Motor neuron (in vitro differentiated cells): Measurements from ENCODE around the gene TUBA3D. TPM values are rescaled to one million over a fixed set of nuclear protein-coding genes. Genes with fewer than 3 reads are reported as not detected.
"Not testable (repeated sequence)": the region's sequence is repeated elsewhere in the genome, so short reads cannot be mapped to it uniquely, and the experiment has no call there.

Experiments used
- ATAC-seq, 8 experiments: fragments of 200-7000 bp; cut with Tn5 transposase; replicated peaks in 6 of 8; 2 replicates each; pipeline ENCODE4 v1.8.0; 2021; ENCODE audit warnings: mild to moderate bottlenecking in 8 of 8, moderate library complexity in 8 of 8
- H3K27ac ChIP-seq, 2 donors: fragments of 250-450 bp; sonication (Bioruptor Pico); 2 replicates each; pipeline ENCODE4 v1.9.0; 2021; ENCODE audit warnings: antibody characterized with exemption in 2 of 2, mild to moderate bottlenecking in 2 of 2, moderate library complexity in 1 of 2
- H3K4me1 ChIP-seq, 2 donors: fragments of 250-450 bp; sonication (Bioruptor Pico); replicated peaks in 1 of 2; 2 replicates each; pipeline ENCODE4 v1.6.1; 2021; ENCODE audit warnings: antibody characterized with exemption in 2 of 2, mild to moderate bottlenecking in 2 of 2, moderate library complexity in 1 of 2
- H3K4me3 ChIP-seq, 5 donors: fragments of 250-450 bp; sonication (Bioruptor Pico); 2 replicates each; pipeline ENCODE4 v1.9.0; 2021; ENCODE audit warnings: antibody characterized with exemption in 5 of 5, mild to moderate bottlenecking in 5 of 5, moderate library complexity in 4 of 5
- WGBS, 10 experiments: fragments of 450-650 bp; shearing (Covaris generic); methylation state at CpG; one replicate each; pipeline ENCODE4 v1.0.0; 2022; 5-methylcytosine and 5-hydroxymethylcytosine counted together
- in situ Hi-C, 9 experiments: fragments of 400-800 bp; cut with MboI; loops; one replicate each; pipeline ENCODE4 v1.15.0; 2021; ENCODE audit warnings: low sequenced_read_pairs in 9 of 9, low pct_unique_long_range_greater_than_20kb in 2 of 9; ENCODE audit not compliant: unreplicated experiment in 9 of 9
- total RNA-seq, 8 experiments: library from RNA; unstranded; fragments of 300-600 nt; gene quantifications; 2 replicates each; pipeline versions ENCODE4 v1.2.3 to v1.2.4, GENCODE V29; 2022

The TUBA3D gene
- total RNA-seq, 8 experiments from 2014 or later: 0.23 to 1.4 (median 0.44) TPM; not detected in 2

DNA sequence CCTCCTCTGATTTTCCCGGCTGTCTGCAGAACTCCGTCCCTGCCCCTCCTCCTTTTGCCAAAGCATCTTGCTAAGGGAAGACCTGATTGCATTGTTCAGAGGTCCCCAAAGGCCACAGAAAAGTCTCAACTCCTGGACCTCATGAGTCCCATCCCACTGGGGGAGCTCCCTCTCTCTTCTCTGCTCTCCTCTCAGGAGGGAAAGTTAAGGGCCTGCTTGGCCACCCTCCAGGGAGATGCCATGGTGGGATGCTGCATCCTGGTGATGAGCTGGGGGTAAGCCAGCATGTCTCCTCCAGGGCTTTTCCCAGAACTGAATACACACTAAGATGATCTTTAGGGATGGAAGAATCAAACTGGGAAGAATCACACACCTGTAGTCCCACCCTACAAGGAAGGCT, 2.7 kb upstream of the TUBA3D start:
- H3K27ac ChIP-seq, H3K4me3 ChIP-seq, H3K4me1 ChIP-seq, ATAC-seq, in situ Hi-C loops: not testable (repeated sequence)
- WGBS, 10 experiments: no CpG with 5 or more reads among the region's 2 CpGs

DNA sequence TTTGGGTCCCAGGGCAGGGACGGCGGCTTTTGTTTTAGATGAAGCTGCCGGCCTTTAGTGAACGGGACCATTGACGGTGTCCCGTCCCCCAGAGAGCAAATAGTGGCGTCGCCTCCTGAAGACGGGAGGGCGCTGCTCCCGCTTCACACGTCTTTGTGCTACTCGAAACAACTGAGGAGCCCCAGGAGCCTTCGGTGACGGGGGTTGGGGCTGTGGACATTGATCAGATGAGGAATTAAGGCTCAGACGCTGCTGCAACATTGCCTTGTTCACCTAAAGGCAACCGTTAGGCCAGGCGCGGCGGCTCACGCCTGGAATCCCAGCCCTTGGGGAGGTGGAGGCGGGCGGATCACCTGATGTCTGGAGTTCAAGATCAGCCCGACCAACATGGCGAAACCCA, 444 bp downstream of the TUBA3D start:
- not testable (repeated sequence) for ATAC-seq

DNA sequence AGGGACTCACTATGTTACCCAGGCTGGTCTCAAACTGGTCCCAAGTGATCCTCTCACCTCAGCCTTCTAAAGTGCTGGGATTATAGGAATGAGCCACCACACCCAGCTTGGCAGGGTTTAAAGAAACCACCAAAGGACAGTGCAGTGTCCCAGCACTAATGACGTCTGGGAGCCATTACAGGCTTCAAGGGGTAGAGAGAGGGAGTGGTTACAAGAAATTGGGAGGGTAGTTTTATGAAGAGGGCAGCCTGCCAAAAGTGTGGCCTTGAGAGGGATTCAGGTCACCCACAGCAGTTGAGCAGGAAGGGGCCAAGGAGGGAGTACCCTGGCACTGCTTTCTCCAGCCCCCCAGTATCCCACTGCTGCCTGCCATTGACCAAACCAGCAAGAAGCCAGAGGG, 1.3 kb downstream of the TUBA3D start:
- in situ Hi-C loops, H3K27ac ChIP-seq, H3K4me3 ChIP-seq, H3K4me1 ChIP-seq: not testable (repeated sequence)
- peak in 1 of 8 experiments; percentile 16 for ATAC-seq
- WGBS, 10 experiments: 20 to 86% (median 67%) methylated on average over 1 of the region's 1 CpG; no CpG with 5 or more reads in 7 of the 10 experiments

More for the DNA sequence above, 444 bp downstream of the TUBA3D start:
- in situ Hi-C loops, H3K4me3 ChIP-seq, H3K27ac ChIP-seq, H3K4me1 ChIP-seq: not testable (repeated sequence)
- 100% methylated on average over 1 of the region's 25 CpGs; no CpG with 5 or more reads in 9 of the 10 experiments for WGBS, 10 experiments

DNA sequence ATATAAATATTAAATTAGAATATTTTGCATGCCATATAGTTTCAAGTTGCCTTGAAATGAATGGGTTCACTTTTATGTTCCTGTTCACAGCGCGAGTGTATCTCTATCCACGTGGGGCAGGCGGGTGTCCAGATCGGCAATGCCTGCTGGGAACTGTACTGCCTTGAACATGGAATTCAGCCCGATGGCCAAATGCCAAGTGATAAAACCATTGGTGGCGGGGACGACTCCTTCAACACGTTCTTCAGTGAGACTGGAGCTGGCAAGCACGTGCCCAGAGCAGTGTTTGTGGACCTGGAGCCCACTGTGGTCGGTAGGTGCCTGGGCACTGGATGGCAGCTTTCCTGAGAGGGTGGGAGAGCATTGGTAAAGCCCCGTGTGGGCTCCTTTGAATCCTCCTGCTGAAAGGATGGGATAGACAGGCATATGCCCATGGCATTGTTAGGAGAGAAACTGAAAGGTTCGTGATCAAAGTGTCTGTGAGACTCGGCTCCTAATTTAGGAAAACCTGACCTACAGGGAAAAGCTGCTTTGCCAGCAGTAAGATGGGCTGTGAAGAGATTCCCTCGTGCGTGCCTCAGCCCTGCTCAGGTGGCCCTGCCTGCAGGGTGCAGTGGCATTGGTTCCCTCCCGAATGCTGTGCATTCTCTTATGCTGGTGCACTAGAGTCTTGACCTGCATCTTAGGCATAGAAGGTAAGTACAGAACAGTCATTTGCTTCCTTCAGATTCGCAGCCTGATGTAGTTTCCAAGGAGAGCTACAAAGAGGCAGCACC, 2.3 kb downstream of the TUBA3D start:
- H3K4me3 ChIP-seq, ATAC-seq, in situ Hi-C loops, H3K27ac ChIP-seq, H3K4me1 ChIP-seq: not testable (repeated sequence)
- no CpG with 5 or more reads among the region's 18 CpGs for WGBS, 10 experiments

DNA sequence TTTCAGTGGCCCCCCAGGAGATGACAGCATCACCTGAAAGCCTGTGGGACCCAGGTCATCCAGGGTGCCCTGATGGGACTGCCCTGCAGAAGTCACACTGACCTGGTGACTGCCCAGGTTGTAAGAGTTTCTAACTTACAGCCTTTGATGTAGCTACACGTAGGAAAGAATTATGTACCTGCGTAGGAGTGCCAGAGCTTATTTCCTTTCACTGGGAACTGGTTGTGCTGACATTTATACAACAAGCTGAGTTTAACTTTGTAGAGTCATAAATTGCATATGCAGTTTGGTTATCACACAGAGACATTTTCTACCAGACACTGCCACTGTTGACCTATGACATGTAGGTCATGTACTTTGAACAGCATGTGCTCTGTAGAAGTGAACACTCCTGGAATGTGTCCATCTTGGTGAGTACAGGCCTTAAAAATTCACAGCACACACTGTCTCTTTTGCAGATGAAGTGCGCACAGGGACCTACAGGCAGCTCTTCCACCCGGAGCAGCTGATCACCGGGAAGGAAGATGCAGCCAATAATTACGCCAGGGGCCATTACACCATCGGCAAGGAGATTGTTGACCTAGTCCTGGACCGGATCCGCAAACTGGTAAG, 3.0 kb downstream of the TUBA3D start:
- H3K4me1 ChIP-seq, H3K4me3 ChIP-seq, H3K27ac ChIP-seq, in situ Hi-C loops, ATAC-seq: not testable (repeated sequence)
- 100% methylated on average over 3 of the region's 9 CpGs; no CpG with 5 or more reads in 9 of the 10 experiments for WGBS, 10 experiments

DNA sequence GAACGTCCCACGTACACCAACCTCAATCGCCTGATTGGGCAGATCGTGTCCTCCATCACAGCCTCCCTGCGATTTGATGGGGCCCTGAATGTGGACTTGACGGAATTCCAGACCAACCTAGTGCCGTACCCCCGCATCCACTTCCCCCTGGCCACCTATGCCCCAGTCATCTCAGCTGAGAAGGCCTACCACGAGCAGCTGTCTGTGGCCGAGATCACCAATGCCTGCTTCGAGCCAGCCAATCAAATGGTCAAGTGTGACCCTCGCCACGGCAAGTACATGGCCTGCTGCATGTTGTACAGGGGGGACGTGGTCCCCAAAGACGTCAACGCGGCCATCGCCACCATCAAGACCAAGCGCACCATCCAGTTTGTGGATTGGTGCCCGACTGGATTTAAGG, 4.4 kb downstream of the TUBA3D start:
- H3K27ac ChIP-seq, H3K4me3 ChIP-seq, H3K4me1 ChIP-seq, in situ Hi-C loops, ATAC-seq: not testable (repeated sequence)
- 100% methylated on average over 1 of the region's 20 CpGs; no CpG with 5 or more reads in 9 of the 10 experiments for WGBS, 10 experiments

DNA sequence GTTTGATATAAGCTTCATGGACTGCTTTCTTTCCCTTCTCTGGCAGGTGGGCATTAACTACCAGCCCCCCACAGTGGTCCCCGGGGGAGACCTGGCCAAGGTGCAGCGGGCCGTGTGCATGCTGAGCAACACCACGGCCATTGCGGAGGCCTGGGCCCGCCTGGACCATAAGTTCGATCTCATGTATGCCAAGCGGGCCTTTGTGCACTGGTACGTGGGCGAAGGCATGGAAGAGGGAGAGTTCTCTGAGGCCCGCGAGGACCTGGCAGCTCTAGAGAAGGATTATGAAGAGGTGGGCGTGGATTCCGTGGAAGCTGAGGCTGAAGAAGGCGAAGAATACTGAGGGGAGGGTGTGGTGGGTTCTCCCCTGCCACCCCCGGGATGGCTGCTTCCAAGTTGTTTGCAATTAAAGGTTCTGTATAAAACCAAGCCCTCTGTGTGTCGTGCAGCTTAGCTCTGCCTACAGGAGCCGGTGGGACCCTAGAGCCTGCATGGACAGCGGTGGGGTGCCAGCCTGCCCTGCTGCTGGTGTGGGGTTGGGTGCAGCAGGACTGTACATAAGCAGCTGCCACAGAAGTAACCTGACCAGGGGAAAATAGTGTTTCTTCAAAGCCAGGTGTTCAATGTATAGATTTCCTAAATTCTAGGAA, 6.7 kb downstream of the TUBA3D start:
- 82 to 93% methylated on average over 2 of the region's 19 CpGs; no CpG with 5 or more reads in 8 of the 10 experiments for WGBS, 10 experiments
- ATAC-seq, H3K4me3 ChIP-seq, in situ Hi-C loops, H3K27ac ChIP-seq, H3K4me1 ChIP-seq: not testable (repeated sequence)

DNA sequence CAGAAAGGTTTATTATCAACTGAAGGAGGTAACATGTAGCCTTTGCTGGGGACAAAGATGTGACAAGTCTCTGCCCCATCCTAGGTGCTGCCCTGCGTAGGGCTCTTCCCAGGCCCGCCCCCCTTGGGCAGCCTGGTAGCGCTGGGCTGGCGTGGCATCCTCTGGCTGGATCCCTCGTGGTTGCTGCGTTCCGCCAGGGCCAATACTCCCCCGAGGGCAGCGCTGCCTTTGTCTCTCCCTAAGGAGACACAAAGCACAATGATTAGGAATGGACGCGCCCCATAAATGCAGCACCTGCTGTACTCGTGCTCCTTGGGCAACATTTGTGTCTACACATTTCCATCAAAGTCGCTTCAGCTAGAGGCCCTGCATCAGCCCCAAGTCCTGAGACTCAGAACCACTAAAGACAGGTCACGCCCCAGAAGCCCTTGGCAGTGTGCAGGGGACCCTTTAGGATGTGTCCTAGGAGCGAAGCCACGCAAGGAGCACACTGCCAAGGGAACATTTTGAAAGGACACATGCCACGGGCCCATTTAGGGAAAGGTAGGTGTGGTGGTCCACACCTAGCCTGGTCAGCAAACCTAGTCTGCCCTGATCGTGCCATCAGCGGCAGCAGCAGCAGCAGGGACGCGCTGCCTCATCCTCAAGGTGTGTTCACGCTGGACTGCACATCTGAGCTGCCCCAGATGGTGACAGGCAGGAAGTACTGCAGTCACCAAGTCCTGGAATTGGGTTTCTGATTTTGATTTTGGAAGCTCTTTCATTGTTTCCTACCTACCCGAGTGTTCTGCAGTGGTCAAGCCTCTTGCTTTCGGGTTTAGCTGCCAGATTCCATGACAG, 8.3 kb downstream of the TUBA3D start:
- in situ Hi-C loops, H3K4me3 ChIP-seq, H3K27ac ChIP-seq, ATAC-seq, H3K4me1 ChIP-seq: not testable (repeated sequence)
- WGBS, 10 experiments: 84 to 92% (median 89%) methylated on average over 6 to 15 of the region's 24 CpGs; no CpG with 5 or more reads in 7 of the 10 experiments

DNA sequence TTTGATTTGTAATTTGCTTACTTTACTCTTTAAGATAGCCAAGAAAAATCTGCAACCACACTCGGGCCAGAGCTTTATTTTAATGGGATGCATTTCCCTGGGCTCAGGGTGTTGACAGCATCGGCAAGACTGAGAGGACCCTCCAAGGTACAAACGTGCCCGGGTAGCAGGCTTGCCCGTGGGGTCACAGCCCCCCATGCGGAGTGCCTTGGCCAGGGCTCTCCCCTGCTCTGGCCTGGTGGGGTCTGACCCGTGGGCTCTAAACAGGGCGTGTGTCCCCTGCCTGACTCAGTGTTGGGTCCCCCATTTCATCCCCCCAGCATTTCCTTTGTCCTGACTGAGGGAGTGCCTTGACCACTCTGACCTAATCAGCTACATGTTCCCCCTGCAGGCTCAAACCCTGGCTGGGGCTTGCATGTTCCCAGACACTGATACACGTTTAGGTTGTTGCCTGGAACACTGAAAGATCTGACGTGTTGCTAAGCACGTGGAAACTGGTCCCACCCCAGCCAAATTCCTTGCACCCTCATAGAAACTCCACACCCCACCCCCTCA, 9.1 kb downstream of the TUBA3D start:
- 90 to 94% (median 90%) methylated on average over 2 to 6 of the region's 11 CpGs; no CpG with 5 or more reads in 7 of the 10 experiments for WGBS, 10 experiments
- in situ Hi-C loops: not testable (repeated sequence)

DNA sequence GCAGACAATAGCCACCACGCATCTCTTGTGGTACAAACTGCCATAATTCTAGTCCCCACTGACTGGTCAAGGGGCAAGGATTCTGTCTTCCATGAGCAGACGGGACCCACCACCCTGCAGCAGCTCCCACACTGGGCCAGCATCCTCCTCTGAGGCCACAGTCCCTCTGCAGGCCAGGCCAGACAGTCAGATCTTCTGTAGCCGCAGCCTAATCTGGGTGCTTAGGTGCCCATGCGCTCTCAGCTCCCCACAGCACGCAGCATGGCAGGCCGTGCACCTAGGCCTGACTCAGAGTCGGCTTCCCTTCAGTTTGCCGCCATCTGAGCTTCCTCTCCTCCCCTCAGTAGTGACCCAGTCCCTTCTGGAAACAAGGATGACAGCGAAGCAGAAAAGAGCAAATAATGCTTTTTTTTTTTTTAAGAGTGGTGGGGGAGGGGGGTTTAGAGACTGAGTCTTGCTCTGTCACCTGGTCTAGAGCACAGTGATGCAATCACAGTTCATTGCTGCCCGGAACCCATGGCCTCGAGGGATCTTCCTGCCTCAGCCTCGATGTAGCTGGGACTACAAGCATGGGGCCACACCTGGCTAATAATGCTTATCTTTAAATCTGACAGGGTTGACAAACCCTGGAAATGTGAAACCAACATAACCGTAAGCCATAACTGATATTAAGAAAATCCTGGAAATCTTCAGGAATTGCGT, 10.4 kb downstream of the TUBA3D start:
- H3K27ac ChIP-seq: peak overlapping the region; percentile 48 to 64
- peak in 5 of 8 experiments; percentile 10 to 75 (median 64) for ATAC-seq
- H3K4me3 ChIP-seq, in situ Hi-C loops: not testable (repeated sequence)
- 89 to 100% (median 100%) methylated on average over 1 to 12 of the region's 14 CpGs; no CpG with 5 or more reads in 5 of the 10 experiments for WGBS, 10 experiments
- peaks cover 10 to 11% of the 10 kb centered on the region in 2 donors for H3K4me1 ChIP-seq

More for the DNA sequence above, 9.1 kb downstream of the TUBA3D start:
- not testable (repeated sequence) for ATAC-seq, H3K27ac ChIP-seq, H3K4me3 ChIP-seq, H3K4me1 ChIP-seq

DNA sequence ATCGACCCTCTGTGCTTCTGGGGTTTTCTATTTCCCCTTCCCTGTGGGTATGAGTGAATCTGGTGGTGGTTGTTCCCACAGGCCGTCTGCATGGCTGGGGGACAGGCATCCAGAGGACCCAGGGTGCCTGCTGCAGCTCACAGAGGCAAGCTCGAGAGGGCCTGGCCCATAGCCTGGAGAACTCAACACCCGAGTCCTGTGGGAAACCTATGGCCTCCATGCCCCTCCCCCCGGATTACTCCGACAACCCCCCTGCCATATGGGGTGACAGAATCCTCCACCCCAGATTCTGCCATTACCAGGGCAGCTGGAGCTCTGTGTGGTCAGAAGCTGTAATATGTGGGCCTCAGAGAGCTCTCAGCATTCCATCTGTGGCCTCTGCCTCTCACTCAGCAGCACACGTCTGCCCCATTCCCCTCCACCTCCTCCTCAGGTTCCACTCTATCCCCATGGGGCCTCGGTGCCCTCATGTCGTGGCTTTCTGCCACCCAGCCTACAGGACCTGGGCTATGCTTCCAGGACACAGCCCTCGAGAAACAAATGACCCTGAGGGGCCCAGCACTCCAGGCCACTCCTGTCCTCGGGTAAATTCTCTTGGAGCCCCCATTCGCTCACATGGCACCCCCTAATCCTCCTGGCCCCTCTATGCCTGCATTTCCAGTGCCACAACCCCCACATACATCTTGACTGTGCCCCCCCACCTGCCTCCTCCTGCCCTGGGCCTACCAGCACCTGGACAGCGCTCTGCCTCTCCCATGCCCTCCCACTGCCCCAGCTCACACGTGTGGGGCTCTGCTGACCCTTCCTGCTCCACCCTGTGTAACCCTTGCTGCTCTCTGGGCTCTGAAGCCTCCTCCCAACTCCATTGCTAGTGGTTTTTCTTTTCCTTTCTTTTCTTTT, 12.6 kb downstream of the TUBA3D start:
- ATAC-seq: no peak
- in situ Hi-C loops: no loop called here
- Histone ChIP-seq H3K4me3 (no peak overlapping the region), H3K27ac (no peak overlapping the region), H3K4me1 (peaks cover 11% of the 10 kb centered on the region in 2 donors)
- 17 to 100% (median 82%) methylated on average over 1 to 2 of the region's 14 CpGs; no CpG with 5 or more reads in 4 of the 10 experiments for WGBS, 10 experiments
